WTC11 (cell line): Measurements from ENCODE around the gene BNC2.

Experiments used
- CREM ChIP-seq: sonication (generic); formaldehyde crosslinking; IDR thresholded peaks from 2 replicates; pipeline ENCODE4 v1.8.1; 2022; ENCODE audit warnings: mild to moderate bottlenecking, missing genetic modification reagents, moderate library complexity
- ESRRA ChIP-seq: sonication (generic); formaldehyde crosslinking; IDR thresholded peaks from 2 replicates; pipeline ENCODE4 v1.8.1; 2022; ENCODE audit warnings: mild to moderate bottlenecking, missing genetic modification reagents, borderline replicate concordance
- FOXK1 ChIP-seq: sonication (generic); formaldehyde crosslinking; IDR thresholded peaks from 2 replicates; pipeline ENCODE4 v1.8.0; 2022; ENCODE audit warnings: mild to moderate bottlenecking, moderate library complexity, missing genetic modification reagents
- KAT7 ChIP-seq: sonication (generic); formaldehyde crosslinking; IDR thresholded peaks from 2 replicates; pipeline ENCODE4 v1.8.1; 2023; ENCODE audit warnings: missing genetic modification reagents, mild to moderate bottlenecking, borderline replicate concordance
- NR2C2 ChIP-seq: sonication (generic); formaldehyde crosslinking; IDR thresholded peaks from 2 replicates; pipeline ENCODE4 v1.8.0; 2022; ENCODE audit warnings: mild to moderate bottlenecking, missing genetic modification reagents
- SMAD4 ChIP-seq: sonication (generic); formaldehyde crosslinking; IDR thresholded peaks from 2 replicates; pipeline ENCODE4 v1.8.0; 2022; ENCODE audit warnings: mild to moderate bottlenecking, missing genetic modification reagents
- TCF7 ChIP-seq: sonication (generic); formaldehyde crosslinking; IDR thresholded peaks from 2 replicates; pipeline ENCODE4 v1.8.0; 2022; ENCODE audit warnings: mild to moderate bottlenecking, low read depth, missing genetic modification reagents, moderate library complexity
- TP53 ChIP-seq: sonication (generic); formaldehyde crosslinking; IDR thresholded peaks from 2 replicates; pipeline ENCODE4 v1.8.1; 2023; ENCODE audit warnings: mild to moderate bottlenecking, missing genetic modification reagents
- ZNF121 ChIP-seq: sonication (generic); formaldehyde crosslinking; IDR thresholded peaks from 2 replicates; pipeline ENCODE4 v1.8.0; 2023; ENCODE audit warnings: missing genetic modification reagents
- ZNF317 ChIP-seq: sonication (generic); formaldehyde crosslinking; IDR thresholded peaks from 2 replicates; pipeline ENCODE4 v1.8.1; 2023; ENCODE audit warnings: low read depth, mild to moderate bottlenecking, moderate library complexity, missing genetic modification reagents, borderline replicate concordance
- TF ChIP-seq, protein P1 (sequence below): fragments of 200-600 bp; IDR thresholded peaks from 2 replicates; pipeline ENCODE4 v1.8.0; 2022; ENCODE audit warnings: antibody characterized with exemption
- TF ChIP-seq, protein P2 (sequence below): sonication (generic); formaldehyde crosslinking; IDR thresholded peaks from 2 replicates; pipeline ENCODE4 v1.8.0; 2022; ENCODE audit warnings: mild to moderate bottlenecking, missing genetic modification reagents
- TF ChIP-seq, protein P3 (sequence below): sonication (generic); formaldehyde crosslinking; IDR thresholded peaks from 2 replicates; pipeline ENCODE4 v1.8.0; 2023; ENCODE audit warnings: missing genetic modification reagents, mild to moderate bottlenecking, borderline replicate concordance

DNA sequence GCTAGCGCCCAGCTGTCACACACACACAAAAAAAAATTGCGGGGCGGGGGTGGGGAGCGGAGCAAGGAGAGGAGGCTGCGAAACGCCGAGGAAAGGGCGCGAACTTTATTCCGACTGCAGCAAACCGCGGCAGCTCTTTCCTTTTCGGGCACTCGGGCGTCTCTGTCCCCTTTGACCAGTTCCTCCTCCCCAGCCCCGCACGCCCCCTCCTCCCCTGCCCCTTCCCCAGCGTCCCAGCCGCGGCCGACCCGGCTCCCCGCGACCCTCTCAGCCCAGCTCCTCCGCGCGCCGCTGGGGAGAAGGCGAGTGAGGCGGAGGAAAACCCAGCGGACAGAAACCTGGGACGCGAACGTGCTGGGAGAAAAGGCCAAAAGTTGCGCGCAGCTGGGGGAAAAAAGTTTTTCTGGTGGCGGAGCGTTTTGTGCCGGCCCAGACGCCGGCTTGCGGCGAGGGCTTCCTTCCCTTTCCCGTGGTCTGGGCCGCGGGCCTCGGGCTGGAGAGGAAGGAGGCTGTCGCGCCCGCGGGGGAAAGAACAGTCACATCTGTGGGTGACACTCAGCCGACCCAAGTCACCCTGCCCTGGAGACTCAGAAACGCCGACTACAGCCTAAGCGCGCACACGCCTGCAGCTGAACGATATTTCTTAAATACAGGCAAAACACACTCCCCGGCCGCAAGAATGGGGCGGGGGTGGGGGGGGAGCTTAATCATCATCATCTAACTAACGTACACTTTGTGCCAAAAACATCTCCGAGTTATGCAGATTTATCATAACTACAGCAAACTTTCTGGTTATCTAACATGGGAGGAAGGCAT lies 1.1 kb upstream of the BNC2 start:
- TF ChIP-seq ESRRA (CRISPR knock-in tag) (no peak), ZNF121 (CRISPR knock-in tag) (no peak), NR2C2 (CRISPR knock-in tag) (no peak), FOXK1 (no peak), CREM (CRISPR knock-in tag) (no peak), ZNF317 (no peak), SMAD4 (CRISPR knock-in tag) (no peak), KAT7 (no peak), TP53 (no peak), TCF7 (CRISPR knock-in tag) (no peak)
- TF ChIP-seq, protein P1, sequence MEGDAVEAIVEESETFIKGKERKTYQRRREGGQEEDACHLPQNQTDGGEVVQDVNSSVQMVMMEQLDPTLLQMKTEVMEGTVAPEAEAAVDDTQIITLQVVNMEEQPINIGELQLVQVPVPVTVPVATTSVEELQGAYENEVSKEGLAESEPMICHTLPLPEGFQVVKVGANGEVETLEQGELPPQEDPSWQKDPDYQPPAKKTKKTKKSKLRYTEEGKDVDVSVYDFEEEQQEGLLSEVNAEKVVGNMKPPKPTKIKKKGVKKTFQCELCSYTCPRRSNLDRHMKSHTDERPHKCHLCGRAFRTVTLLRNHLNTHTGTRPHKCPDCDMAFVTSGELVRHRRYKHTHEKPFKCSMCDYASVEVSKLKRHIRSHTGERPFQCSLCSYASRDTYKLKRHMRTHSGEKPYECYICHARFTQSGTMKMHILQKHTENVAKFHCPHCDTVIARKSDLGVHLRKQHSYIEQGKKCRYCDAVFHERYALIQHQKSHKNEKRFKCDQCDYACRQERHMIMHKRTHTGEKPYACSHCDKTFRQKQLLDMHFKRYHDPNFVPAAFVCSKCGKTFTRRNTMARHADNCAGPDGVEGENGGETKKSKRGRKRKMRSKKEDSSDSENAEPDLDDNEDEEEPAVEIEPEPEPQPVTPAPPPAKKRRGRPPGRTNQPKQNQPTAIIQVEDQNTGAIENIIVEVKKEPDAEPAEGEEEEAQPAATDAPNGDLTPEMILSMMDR, result no peak
- TF ChIP-seq, protein P2, sequence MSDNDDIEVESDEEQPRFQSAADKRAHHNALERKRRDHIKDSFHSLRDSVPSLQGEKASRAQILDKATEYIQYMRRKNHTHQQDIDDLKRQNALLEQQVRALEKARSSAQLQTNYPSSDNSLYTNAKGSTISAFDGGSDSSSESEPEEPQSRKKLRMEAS (CRISPR knock-in tag), result no peak
- TF ChIP-seq, protein P3, sequence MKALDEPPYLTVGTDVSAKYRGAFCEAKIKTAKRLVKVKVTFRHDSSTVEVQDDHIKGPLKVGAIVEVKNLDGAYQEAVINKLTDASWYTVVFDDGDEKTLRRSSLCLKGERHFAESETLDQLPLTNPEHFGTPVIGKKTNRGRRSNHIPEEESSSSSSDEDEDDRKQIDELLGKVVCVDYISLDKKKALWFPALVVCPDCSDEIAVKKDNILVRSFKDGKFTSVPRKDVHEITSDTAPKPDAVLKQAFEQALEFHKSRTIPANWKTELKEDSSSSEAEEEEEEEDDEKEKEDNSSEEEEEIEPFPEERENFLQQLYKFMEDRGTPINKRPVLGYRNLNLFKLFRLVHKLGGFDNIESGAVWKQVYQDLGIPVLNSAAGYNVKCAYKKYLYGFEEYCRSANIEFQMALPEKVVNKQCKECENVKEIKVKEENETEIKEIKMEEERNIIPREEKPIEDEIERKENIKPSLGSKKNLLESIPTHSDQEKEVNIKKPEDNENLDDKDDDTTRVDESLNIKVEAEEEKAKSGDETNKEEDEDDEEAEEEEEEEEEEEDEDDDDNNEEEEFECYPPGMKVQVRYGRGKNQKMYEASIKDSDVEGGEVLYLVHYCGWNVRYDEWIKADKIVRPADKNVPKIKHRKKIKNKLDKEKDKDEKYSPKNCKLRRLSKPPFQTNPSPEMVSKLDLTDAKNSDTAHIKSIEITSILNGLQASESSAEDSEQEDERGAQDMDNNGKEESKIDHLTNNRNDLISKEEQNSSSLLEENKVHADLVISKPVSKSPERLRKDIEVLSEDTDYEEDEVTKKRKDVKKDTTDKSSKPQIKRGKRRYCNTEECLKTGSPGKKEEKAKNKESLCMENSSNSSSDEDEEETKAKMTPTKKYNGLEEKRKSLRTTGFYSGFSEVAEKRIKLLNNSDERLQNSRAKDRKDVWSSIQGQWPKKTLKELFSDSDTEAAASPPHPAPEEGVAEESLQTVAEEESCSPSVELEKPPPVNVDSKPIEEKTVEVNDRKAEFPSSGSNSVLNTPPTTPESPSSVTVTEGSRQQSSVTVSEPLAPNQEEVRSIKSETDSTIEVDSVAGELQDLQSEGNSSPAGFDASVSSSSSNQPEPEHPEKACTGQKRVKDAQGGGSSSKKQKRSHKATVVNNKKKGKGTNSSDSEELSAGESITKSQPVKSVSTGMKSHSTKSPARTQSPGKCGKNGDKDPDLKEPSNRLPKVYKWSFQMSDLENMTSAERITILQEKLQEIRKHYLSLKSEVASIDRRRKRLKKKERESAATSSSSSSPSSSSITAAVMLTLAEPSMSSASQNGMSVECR (CRISPR knock-in tag), result no peak
